KG1 (cell line): ENCODE data around the gene USP17L22.
"Not testable (repeated sequence)": the region's sequence is repeated elsewhere in the genome, so short reads cannot be mapped to it uniquely, and the experiment has no call there.

Source experiments
- DNase-seq: peaks from one replicate; lab custom pipeline; 2025; lab: John Stamatoyannopoulos, UW

The USP17L22 gene

GRCh38 chr4:9267319-9267718 is at the start of gene USP17L22:
USP17L22 (plus strand) TSS chr4:9267619; CDS start chr4:9267619, 0 bp downstream.
- not testable (repeated sequence) for DNase-seq

- DNase-seq = not testable (repeated sequence)
Observed at GRCh38 chr4:9219852-9220251, 47.6 kb upstream of the USP17L22 start, which contains the start of gene USP17L12. USP17L12 (plus strand) TSS chr4:9220152; CDS start chr4:9220152, 0 bp downstream.

- not testable (repeated sequence) for DNase-seq
Observed at GRCh38 chr4:9224596-9224995, 42.8 kb upstream of the USP17L22 start, which contains the start of gene USP17L13. USP17L13 (plus strand) TSS chr4:9224896; CDS start chr4:9224896, 0 bp downstream.

GRCh38 chr4:9230249-9230648 is 37.2 kb upstream of the USP17L22 start:
- not testable (repeated sequence) for DNase-seq

GRCh38 chr4:9234085-9234484 is 33.3 kb upstream of the USP17L22 start, which contains the start of gene USP17L15:
USP17L15 (plus strand) TSS chr4:9234385; CDS start chr4:9234385, 0 bp downstream.
- DNase-seq = not testable (repeated sequence)

DNA sequence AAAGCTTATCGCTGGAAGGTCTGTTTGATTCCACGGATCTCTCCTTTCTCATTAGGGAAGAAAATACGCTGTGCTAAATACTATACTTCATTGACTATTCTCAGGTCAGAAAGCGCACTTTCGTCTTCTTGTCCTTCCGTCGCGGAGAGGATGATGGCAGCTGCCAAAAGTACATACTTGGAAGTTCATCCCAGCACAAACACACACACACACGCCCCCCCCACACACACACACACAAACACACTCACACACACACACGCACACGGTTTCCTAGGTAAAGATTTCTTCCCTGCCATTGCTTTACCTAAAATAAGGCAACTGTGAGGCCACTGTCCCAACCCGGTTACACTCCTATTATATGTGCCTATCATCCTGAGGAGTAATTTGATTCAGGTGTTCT is 29.0 kb upstream of the USP17L22 start:
- not testable (repeated sequence) for DNase-seq

- DNase-seq = not testable (repeated sequence)
Observed at GRCh38 chr4:9243579-9243978, 23.8 kb upstream of the USP17L22 start, which contains the start of gene USP17L17. USP17L17 (plus strand) TSS chr4:9243879; CDS start chr4:9243879, 0 bp downstream.

GRCh38 chr4:9247953-9248680 is 19.3 kb upstream of the USP17L22 start, which contains the start of gene USP17L18:
USP17L18 (plus strand) TSS chr4:9248630; CDS start chr4:9248630, 0 bp downstream.
- not testable (repeated sequence) for DNase-seq

- not testable (repeated sequence) for DNase-seq
Observed at GRCh38 chr4:9253078-9253477, 14.3 kb upstream of the USP17L22 start, which contains the start of gene USP17L19. USP17L19 (plus strand) TSS chr4:9253378; CDS start chr4:9253378, 0 bp downstream.

DNA sequence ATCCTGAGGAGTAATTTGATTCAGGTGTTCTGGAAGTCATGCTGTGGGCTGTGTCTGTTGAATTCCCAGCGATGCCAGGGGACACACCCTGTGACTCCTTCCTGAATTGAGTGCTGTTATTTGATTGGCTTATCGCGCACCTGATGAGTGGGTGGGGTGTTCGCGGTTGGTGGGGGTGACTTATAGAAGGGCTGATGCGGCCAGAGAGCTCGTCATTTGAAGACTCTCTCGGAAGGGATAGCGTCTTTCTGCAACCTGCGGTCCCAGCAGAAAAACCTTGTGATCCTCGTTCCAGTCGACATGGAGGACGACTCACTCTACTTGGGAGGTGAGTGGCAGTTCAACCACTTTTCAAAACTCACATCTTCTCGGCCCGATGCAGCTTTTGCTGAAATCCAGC is 9.6 kb upstream of the USP17L22 start, which contains the start of gene USP17L20:
USP17L20 (plus strand) TSS at position 301 of the 400 bp plus-strand sequence; CDS start at position 301, 0 bp downstream.
- DNase-seq = not testable (repeated sequence)

- DNase-seq = not testable (repeated sequence)
Observed at GRCh38 chr4:9262572-9262971, 4.8 kb upstream of the USP17L22 start, which contains the start of gene USP17L21. USP17L21 (plus strand) TSS chr4:9262872; CDS start chr4:9262872, 0 bp downstream.

GRCh38 chr4:9271719-9272118 is 4.3 kb downstream of the USP17L22 start:
- DNase-seq = not testable (repeated sequence)
